H1 (cell line): ENCODE results near the gene ZNF699. TPM values are rescaled to one million over a fixed set of nuclear protein-coding genes. Genes with fewer than 3 reads are reported as not detected.

ENCODE experiments used
- CREB1 ChIP-seq: IDR thresholded peaks from 2 replicates; pipeline ENCODE4 v1.6.1; 2012; ENCODE audit warnings: inconsistent platforms
- CTCF ChIP-seq, 3 experiments: IDR thresholded peaks; 1 replicate in 2 of 3; 2 replicates in 1 of 3; pipeline versions ENCODE4 v1.5.1 to v1.6.1; 2011; ENCODE audit warnings: low read length in 3 of 3, mild to moderate bottlenecking in 3 of 3, inconsistent platforms in 2 of 3, low read depth in 1 of 3, moderate library complexity in 1 of 3; ENCODE audit not compliant: insufficient read depth in 1 of 3; ENCODE audit errors: control extremely low read depth in 1 of 3
- EP300 ChIP-seq, 2 experiments: IDR thresholded peaks; 1 replicate in 1 of 2; 2 replicates in 1 of 2; pipeline ENCODE4 v1.6.1; 2011 to 2012; ENCODE audit warnings: low read depth in 2 of 2, low read length in 2 of 2, mild to moderate bottlenecking in 2 of 2, borderline replicate concordance in 1 of 2, inconsistent platforms in 1 of 2, moderate library complexity in 1 of 2
- PHF8 ChIP-seq: fragments of 200-600 bp; sonication (generic); conservative IDR thresholded peaks from 2 replicates; pipeline ENCODE4 v1.7.1; 2012; ENCODE audit warnings: low read depth, mild to moderate bottlenecking, inconsistent platforms, low read length, moderate library complexity
- POLR2A ChIP-seq, 2 experiments: IDR thresholded peaks; 1 replicate in 1 of 2; 2 replicates in 1 of 2; pipeline ENCODE4 v1.6.1; 2011; ENCODE audit warnings: low read depth in 2 of 2, low read length in 2 of 2, mild to moderate bottlenecking in 2 of 2; ENCODE audit errors: control extremely low read depth in 1 of 2
- SP1 ChIP-seq: IDR thresholded peaks from 2 replicates; pipeline ENCODE4 v1.6.1; 2011; ENCODE audit warnings: low read depth, low read length
- SP2 ChIP-seq: IDR thresholded peaks from 2 replicates; pipeline ENCODE4 v1.6.1; 2012; ENCODE audit warnings: mild to moderate bottlenecking, low read length, inconsistent platforms
- YY1 ChIP-seq: IDR thresholded peaks from 2 replicates; pipeline ENCODE4 v1.6.1; 2011; ENCODE audit warnings: low read depth, mild to moderate bottlenecking, low read length
- polyA plus RNA-seq, 7 experiments: library from polyadenylated mRNA; depleted of rRNA in 3 of 7; stranded (reverse) in 5 of 7; unstranded in 2 of 7; fragments of >200 nt in 5 of 7; fragments of 200-250 nt in 2 of 7; gene quantifications; 1 replicate in 5 of 7; 2 replicates in 1 of 7; 4 replicates in 1 of 7; pipeline versions ENCODE4 v1.2.1 to v1.2.3, GENCODE V29; 2011 to 2013; ENCODE audit warnings: missing spikeins in 2 of 7, mixed read lengths in 2 of 7
- total RNA-seq: library from RNA; stranded (reverse); fragmentation: NEBNext Ultra II Directional; extraction: Animal tissue kit (Norgen Biotek cat#: 25700); gene quantifications from 2 replicates; pipeline ENCODE4 v1.2.1, GENCODE V29; 2021

ZNF699 gene
- total and polyA plus RNA-seq, 2 of the 8 experiments (the other 6 are each of a cell fraction or from before 2014, with no cell fraction given), result 1.00 to 3.3 TPM

GRCh38 chr19:9309139-9309973 lies at the start of gene ZNF699 (continued):
- TF ChIP-seq CREB1, result no peak
- no peak for TF ChIP-seq CTCF (IDR thresholded peaks at IDR 0.05; ENCODE audit: control extremely low read depth in 1 of 3, insufficient read depth in 1 of 3, low read depth in 1 of 3, low read length in 3 of 3)
- no peak for TF ChIP-seq EP300 (IDR thresholded peaks at IDR 0.05; ENCODE audit: borderline replicate concordance in 1 of 2, low read depth in 2 of 2, low read length in 2 of 2)
- TF ChIP-seq PHF8, result peak; percentile 67
- peak in 1 of 2 experiments; percentile 63; a peak in 2 of 3 replicates for TF ChIP-seq POLR2A (IDR thresholded peaks at IDR 0.05; ENCODE audit: control extremely low read depth in 1 of 2, low read depth in 2 of 2, low read length in 2 of 2)
- TF ChIP-seq YY1, result peak; percentile 86
- no peak for TF ChIP-seq SP1
- no peak for TF ChIP-seq SP2
